IPS-15b (cell line): ENCODE results near the gene ACE.
"Not testable (repeated sequence)": the region's sequence is repeated elsewhere in the genome, so short reads cannot be mapped to it uniquely, and the experiment has no call there.

Experiments used
- H3K27me3 ChIP-seq: one replicate; pipeline ENCODE4 v1.6.1; 2013; ENCODE audit warnings: low read length; ENCODE audit not compliant: control insufficient read depth, insufficient read depth
- H3K36me3 ChIP-seq: one replicate; pipeline ENCODE4 v1.6.1; 2013; ENCODE audit warnings: low read length; ENCODE audit not compliant: control insufficient read depth, insufficient read depth
- H3K4me1 ChIP-seq: one replicate; pipeline ENCODE4 v1.6.1; 2013; ENCODE audit warnings: mild to moderate bottlenecking, low read length; ENCODE audit not compliant: control insufficient read depth, insufficient read depth
- H3K4me3 ChIP-seq: one replicate; pipeline ENCODE4 v1.5.1; 2013; ENCODE audit warnings: low read depth, low read length
- H3K9ac ChIP-seq: one replicate; pipeline ENCODE4 v1.6.1; 2013; ENCODE audit warnings: low read depth, mild to moderate bottlenecking, low read length
- H3K9me3 ChIP-seq: one replicate; pipeline ENCODE4 v1.6.1; 2013; ENCODE audit warnings: mild to moderate bottlenecking, low read length; ENCODE audit not compliant: control insufficient read depth, insufficient read depth

The ACE gene

DNA sequence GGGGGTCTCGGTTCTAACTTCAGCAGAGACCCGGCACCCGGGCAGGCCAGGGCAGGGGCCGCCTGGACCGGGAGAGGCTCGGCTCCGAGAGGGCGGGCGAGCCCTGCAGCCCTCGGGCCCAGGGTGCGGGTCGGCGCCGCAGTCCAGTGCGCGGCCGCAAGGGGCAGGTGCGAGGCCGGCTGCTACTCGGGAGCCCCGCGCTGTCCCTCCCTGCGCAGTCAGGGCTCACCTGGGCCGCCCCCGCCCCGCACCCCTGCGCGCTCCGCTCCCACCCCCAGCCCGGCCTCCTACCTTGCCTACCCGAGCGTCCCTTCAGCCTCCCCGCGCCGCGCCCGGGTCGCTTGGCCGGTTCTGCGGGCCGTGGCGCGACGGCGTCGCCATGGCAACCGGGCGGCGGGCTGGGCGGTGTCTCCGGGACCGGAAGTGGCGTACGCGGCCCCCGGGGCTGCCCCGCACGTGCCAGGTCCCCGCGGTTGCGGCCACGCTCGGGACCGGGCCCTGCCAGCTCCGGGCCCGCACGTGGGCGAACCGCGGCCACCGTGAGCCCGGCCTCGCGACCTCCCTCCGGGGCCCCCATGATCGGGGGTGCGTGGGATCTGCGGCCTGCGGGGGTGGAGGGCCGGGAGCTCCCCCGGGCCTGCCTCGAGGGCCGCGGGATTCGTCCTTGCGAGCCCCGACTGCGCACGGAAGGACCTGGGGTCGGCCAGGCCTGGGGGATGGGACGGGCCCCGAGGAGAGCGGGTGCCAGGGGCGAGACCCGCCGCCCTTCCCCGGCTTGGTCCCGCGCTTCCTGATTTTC lies 30.7 kb upstream of the ACE start, which contains the start of gene CYB561:
TSS of gene CYB561 (minus strand) at position 353 of the 799 bp plus-strand sequence. CDS start 8,759 bp downstream, outside the sequence.
- Histone ChIP-seq H3K9ac (peak within 1 kb of the TSS; percentile 73), H3K4me1 (peaks cover 8% of the 10 kb centered on the region), H3K27me3 (no peaks in the 10 kb centered on the region), H3K4me3 (peak within 1 kb of the TSS; percentile 60), H3K9me3 (no peaks in the 10 kb centered on the region), H3K36me3 (no peaks in the 10 kb centered on the region)

DNA sequence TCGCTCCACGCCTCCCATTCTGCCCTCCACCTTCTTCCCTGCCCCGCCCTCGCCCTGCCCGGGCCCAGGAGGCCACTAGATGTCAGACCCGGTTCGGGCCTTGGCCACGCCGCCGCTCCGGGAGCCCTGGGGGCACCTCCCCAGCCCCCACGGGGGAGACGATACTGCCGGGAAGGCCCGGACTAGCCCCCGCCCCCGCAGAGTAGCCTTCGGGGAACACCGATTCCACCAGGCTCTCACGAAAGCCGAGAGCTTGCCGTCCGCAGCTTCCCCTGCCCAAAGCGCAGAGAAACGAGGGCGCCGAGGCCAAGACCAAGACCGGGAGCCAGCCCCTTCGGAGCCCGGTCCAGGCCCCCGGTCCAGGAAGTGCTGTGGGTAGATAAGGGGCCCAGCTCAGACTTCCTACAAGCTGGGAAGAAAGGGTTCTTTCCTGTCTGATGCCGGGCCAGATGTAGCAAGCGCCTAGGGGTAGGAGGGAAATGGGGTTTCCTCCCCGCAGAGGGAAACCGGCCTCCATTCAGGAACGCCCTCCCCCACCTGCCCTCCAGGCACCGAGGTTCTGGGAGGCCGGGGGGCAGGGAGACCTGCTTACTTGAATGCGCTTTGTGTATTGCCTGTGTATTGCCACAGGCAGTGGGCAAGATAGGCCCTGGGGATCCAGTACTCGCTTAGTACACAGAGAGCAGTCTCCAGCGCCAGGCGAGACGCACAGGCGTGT lies 29.9 kb upstream of the ACE start:
- Histone ChIP-seq H3K36me3 (no peaks in the 10 kb centered on the region), H3K4me1 (peaks cover 8% of the 10 kb centered on the region), H3K4me3 (peak overlapping the region; percentile 41), H3K9ac (peak overlapping the region; percentile 73), H3K27me3 (no peaks in the 10 kb centered on the region), H3K9me3 (no peaks in the 10 kb centered on the region)

DNA sequence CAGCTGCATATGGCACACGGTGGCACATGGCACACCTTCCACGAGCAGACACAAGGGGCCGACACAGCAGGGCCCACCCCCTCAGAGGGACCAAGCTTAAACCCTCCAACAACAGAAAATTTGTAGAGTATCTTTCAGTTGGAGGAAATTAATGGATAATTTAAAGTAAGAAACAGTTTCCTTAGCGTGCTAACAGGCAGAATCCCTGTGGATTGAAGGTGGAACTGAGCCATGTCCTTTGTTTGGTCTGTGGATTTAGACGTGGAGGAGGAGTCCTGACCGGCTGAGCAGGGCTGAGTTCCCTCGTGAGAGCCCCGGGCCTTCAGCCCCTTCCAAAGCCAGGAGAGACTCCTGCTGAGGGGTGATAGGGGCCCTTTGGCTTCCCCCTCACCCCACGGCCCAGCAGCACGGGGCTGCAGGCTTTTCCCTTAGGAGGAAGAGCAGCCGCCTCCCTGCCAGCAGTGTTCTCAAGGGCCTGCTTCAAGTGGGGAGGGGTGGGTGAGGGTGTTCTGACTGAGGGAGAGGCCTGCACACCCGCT lies 29.3 kb upstream of the ACE start:
- H3K4me1 ChIP-seq = peaks cover 8% of the 10 kb centered on the region
- H3K9ac ChIP-seq = peak overlapping the region; percentile 73
- H3K9me3 ChIP-seq = no peaks in the 10 kb centered on the region
- no peaks in the 10 kb centered on the region for H3K27me3 ChIP-seq
- H3K4me3 ChIP-seq = peak overlapping the region; percentile 41
- no peaks in the 10 kb centered on the region for H3K36me3 ChIP-seq

DNA sequence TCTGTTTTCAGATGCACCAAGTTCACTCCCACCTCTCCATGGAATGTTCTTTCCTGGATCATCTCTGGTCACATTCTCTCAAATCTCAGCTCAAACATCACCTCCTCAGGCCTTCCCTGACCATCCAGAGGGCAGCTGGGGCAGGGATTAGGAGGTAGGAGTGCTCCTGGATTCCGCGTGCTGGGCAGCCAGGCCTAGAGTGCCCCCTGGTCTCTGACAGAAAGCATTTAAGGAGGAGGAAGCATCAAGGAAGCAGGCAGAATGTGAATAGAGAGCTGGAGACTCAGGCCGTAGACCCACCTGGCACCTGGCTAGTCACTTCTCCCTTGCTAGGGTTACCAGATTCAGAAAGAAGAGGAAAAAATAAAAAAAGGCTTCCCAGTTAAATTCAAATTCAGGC lies 28.2 kb upstream of the ACE start:
- H3K9ac ChIP-seq = no peak overlapping the region

DNA sequence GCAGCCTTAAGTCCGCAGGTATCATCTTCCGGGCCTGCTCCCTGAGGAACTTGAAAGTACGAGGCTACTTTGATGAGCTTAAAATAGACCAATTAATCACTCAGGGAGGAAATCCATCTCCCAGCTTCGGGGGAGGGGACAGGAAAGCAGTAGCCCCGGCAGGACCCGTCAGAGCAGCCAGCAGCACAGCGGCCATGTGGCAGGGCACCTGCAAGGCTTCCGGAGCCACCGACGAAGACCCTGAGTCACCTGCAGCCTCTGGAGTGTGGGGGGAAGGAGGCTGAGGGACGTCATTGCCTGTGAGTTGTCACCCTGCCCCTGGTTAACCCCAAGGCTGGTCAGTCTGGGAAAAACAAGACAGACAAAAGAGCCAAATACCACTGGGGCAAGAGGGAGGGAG lies 26.3 kb upstream of the ACE start:
- Histone ChIP-seq H3K36me3 (no peaks in the 10 kb centered on the region), H3K9ac (no peak overlapping the region), H3K27me3 (no peaks in the 10 kb centered on the region), H3K4me3 (no peak overlapping the region), H3K4me1 (peaks cover 8% of the 10 kb centered on the region), H3K9me3 (no peaks in the 10 kb centered on the region)

More for the DNA sequence above, 28.2 kb upstream of the ACE start:
- no peak overlapping the region for H3K4me3 ChIP-seq
- H3K4me1 ChIP-seq = peaks cover 8% of the 10 kb centered on the region
- no peaks in the 10 kb centered on the region for H3K9me3 ChIP-seq
- H3K27me3 ChIP-seq = no peaks in the 10 kb centered on the region
- no peaks in the 10 kb centered on the region for H3K36me3 ChIP-seq

DNA sequence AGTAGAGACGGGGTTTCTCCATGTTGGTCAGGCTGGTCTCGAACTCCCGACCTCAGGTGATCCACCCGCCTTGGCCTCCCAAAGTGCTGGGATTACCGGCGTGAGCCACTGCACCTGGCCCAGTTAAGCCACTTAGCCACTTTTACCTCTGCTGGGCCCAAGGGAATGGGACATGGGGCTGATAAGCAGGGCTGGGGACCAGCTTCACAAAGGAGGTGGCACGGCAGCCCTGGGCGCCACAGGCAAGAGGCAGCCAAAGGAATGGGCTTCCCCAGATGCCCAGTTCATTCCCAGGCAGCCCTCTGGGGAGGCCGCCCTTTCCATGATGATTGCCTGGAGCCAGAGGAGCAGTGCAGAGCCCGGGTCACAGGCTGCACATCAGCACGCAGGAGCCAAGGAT lies 25.7 kb upstream of the ACE start:
- H3K27me3 ChIP-seq = no peaks in the 10 kb centered on the region

DNA sequence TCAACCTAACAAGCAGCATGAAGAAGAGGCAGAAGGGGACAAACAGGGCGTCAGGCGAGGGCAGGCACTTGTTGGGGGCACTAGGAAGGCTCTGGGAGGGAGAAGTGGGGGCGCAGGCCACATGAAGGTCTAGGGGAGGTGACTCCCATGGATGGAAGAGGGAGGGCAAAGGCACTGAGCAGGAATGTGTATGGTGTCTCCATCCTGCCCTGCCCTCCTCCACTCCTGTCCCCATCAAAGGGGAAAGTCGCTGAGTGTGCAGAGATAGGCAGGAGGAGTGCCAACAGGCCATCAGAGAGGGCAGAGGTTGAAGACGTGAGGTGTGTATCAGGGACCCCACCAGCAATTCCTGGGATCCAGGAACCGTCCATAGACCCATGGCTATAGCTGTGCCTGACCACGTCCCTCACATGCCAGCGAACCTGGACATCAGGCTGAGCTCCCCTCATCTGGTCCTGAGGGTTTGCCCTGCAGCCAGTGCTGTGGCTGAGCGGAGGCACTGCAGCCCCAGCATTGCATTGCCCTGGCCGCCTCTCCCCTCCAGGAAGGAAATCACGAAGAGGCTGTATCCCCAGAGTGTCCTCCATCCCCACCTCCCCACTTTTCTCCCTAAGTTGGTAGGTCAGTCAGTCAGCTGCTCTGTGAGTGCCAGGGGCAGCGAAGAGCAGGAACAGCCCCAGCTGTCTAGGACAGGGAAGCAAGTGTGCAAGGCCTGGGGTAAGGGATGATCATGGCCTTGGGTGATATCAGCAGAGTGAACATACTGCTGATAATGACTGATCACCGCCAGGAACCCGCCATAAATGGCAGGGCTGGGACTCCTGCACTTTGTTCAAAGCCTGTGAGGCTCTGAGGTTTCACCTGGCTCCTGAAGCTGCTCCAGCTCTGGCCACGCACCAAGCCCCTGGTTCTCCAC lies 24.6 kb upstream of the ACE start:
- Histone ChIP-seq H3K4me1 (peaks cover 6% of the 10 kb centered on the region), H3K9ac (no peak overlapping the region), H3K9me3 (no peaks in the 10 kb centered on the region)

More for the DNA sequence above, 25.7 kb upstream of the ACE start:
- no peaks in the 10 kb centered on the region for H3K36me3 ChIP-seq
- H3K4me3 ChIP-seq = no peak overlapping the region
- H3K4me1 ChIP-seq = peaks cover 8% of the 10 kb centered on the region
- no peak overlapping the region for H3K9ac ChIP-seq
- H3K9me3 ChIP-seq = no peaks in the 10 kb centered on the region

DNA sequence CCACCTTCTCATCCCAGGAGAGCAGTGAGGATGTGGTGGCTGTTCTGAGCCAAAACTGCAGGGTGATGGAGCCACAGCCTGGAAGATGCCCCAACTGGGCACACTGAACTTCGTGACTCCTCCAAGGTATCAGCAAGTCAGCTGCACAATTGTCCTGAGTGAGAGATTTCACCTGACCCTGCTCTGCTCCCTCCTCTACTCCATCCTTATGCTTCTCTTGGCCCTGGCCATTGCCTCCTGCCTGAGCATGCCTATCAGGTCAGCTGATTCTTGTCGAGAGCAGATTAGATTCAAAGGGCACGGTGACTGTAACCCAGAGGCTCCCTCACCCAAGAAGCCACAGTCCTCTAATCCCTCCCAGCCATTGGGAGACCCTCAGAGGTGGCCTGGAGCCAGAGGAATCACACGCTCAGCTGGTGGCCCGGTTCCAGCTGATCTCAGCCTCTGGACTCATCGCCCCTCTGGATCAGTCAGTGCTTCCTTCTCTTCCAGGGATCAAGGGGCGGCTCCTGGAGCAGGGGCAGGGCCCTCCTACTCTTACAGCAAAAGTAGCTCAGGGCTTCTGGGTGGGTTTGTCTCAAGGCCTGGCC lies 23.8 kb upstream of the ACE start:
- no peaks in the 10 kb centered on the region for H3K9me3 ChIP-seq
- H3K9ac ChIP-seq = no peak overlapping the region
- no peak overlapping the region for H3K4me3 ChIP-seq
- H3K4me1 ChIP-seq = peaks cover 2% of the 10 kb centered on the region
- no peaks in the 10 kb centered on the region for H3K36me3 ChIP-seq
- H3K27me3 ChIP-seq = no peaks in the 10 kb centered on the region

More for the DNA sequence above, 24.6 kb upstream of the ACE start:
- no peaks in the 10 kb centered on the region for H3K27me3 ChIP-seq
- H3K4me3 ChIP-seq = no peak overlapping the region
- H3K36me3 ChIP-seq = no peaks in the 10 kb centered on the region

DNA sequence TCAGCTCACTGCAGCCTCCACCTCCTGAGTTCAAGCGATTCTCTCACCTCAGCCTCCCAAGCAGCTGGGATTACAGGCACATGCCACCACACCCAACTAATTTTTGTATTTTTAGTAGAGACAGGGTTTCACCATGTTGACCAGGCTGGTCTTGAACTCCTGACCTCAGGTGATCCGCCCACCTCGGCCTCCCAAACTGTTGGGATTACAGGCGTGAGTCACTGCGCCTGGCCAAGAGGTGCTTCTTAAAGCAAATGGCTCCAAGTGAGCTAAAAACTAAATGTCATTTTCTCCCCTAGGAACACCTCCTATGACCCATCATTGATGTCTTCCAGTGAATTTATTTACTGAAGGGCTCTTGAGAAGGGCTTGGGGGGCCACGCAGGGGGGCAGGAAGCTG lies 22.5 kb upstream of the ACE start:
- H3K27me3 ChIP-seq, H3K4me1 ChIP-seq, H3K36me3 ChIP-seq, H3K4me3 ChIP-seq, H3K9ac ChIP-seq, H3K9me3 ChIP-seq: not testable (repeated sequence)

DNA sequence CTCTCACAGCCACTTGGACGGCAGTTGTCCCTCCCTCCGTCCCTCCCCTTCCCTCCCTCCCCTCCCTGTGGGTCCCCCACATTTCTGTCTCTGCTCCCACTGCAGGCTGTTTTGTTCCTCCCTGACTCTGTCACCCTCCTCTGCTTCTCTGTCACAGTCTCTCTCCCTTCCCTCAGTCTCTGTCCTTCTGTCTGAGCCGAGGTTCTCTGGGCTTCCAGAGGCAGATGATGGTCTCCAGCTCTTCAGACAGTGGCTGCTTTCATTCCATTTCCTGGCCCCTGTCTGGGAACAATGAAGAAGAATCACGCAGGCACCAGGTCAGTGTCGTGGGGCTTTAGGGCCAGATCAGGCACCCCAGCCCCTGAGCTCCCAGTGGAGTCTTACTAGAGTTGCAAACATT lies 21.9 kb upstream of the ACE start:
- Histone ChIP-seq H3K9ac (no peak overlapping the region), H3K4me1 (peaks cover 2% of the 10 kb centered on the region), H3K9me3 (no peaks in the 10 kb centered on the region), H3K27me3 (no peaks in the 10 kb centered on the region), H3K4me3 (no peak overlapping the region), H3K36me3 (no peaks in the 10 kb centered on the region)

DNA sequence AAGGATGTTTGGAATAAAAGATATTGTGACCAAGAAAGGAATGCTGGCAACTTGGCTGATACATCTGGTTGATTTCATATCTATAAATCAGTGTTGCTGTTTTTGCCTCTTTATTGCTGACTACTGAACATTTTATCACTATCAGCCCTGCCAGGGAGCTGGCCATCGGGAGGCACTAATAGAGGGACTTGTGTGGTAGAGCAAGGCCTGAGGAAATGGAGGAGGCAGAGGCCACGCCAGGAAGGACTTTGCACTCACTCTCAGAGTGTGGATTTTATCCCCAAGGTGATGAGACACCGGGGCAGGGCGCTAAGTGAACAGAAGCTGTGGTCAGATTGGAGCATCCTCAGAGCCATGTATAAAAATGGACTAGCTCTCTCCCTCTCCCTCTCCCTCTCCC lies 21.4 kb upstream of the ACE start:
- no peak overlapping the region for H3K4me3 ChIP-seq
- H3K36me3 ChIP-seq = no peaks in the 10 kb centered on the region
- no peak overlapping the region for H3K9ac ChIP-seq
- no peaks in the 10 kb centered on the region for H3K9me3 ChIP-seq
- peaks cover 2% of the 10 kb centered on the region for H3K4me1 ChIP-seq
- H3K27me3 ChIP-seq = no peaks in the 10 kb centered on the region
